ENCODE data around the gene DNPH1. TPM values are rescaled to one million over a fixed set of nuclear protein-coding genes. Genes with fewer than 3 reads are reported as not detected.
A peak's percentile ranks its signal among the peaks of the same experiment; 100 is the strongest.

Gene DNPH1
- total and polyA plus RNA-seq, 2 of the 8 experiments (the other 6 are each of a cell fraction or from before 2014, with no cell fraction given) = 33.9 to 134 TPM

GRCh38 chr6:43246301-43247113 is 17.2 kb upstream of the DNPH1 start (continued):
- TF ChIP-seq CHD7 (IDR thresholded peaks at IDR 0.05; ENCODE audit: insufficient replicate concordance, low read length) = no peak
- TF ChIP-seq KDM4A (IDR thresholded peaks at IDR 0.05; ENCODE audit: low read depth, low read length, severe bottlenecking) = no peak
- no peak; the same call in 1 of the 2 replicates for TF ChIP-seq TAF1 (IDR thresholded peaks at IDR 0.05; ENCODE audit: low read depth, low read length)
- TF ChIP-seq RAD21 (IDR thresholded peaks at IDR 0.05 in 1 of 2, conservative IDR thresholded peaks at IDR 0.05 in 1 of 2; ENCODE audit: low read depth in 2 of 2, low read length in 2 of 2) = peak in 1 of 2 experiments; percentile 0; a peak in 1 of 4 replicates
- TF ChIP-seq, protein P1, sequence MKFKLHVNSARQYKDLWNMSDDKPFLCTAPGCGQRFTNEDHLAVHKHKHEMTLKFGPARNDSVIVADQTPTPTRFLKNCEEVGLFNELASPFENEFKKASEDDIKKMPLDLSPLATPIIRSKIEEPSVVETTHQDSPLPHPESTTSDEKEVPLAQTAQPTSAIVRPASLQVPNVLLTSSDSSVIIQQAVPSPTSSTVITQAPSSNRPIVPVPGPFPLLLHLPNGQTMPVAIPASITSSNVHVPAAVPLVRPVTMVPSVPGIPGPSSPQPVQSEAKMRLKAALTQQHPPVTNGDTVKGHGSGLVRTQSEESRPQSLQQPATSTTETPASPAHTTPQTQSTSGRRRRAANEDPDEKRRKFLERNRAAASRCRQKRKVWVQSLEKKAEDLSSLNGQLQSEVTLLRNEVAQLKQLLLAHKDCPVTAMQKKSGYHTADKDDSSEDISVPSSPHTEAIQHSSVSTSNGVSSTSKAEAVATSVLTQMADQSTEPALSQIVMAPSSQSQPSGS (IDR thresholded peaks at IDR 0.05; ENCODE audit: low read length) = no peak
- TF ChIP-seq POU5F1 (IDR thresholded peaks at IDR 0.05; ENCODE audit: low read depth, low read length) = no peak
- TF ChIP-seq CHD2 (IDR thresholded peaks at IDR 0.05; ENCODE audit: low read length) = 0 out of 2 replicates have a peak, but pooled peaks have one; percentile 35
